HG03439 (cell line): ENCODE measurements around the gene DPH7.
"Not testable (repeated sequence)": the region's sequence is repeated elsewhere in the genome, so short reads cannot be mapped to it uniquely, and the experiment has no call there.

ENCODE experiments used
- ATAC-seq: cut with Tn5 transposase; IDR thresholded peaks from one replicate; pipeline ENCODE4 v1.9.1; 2021; ENCODE audit warnings: mild to moderate bottlenecking, moderate library complexity; ENCODE audit not compliant: unreplicated experiment

The DPH7 gene

GRCh38 chr9:137581361-137582285 lies 2.9 kb upstream of the DPH7 start:
- no peak for ATAC-seq

- no peak for ATAC-seq
Observed at GRCh38 chr9:137580954-137581322, 2.2 kb upstream of the DPH7 start.

- ATAC-seq: no peak
Observed at GRCh38 chr9:137580209-137580953, 1.7 kb upstream of the DPH7 start.

- ATAC-seq: no peak
Observed at GRCh38 chr9:137579259-137579604, 507 bp upstream of the DPH7 start.

DNA sequence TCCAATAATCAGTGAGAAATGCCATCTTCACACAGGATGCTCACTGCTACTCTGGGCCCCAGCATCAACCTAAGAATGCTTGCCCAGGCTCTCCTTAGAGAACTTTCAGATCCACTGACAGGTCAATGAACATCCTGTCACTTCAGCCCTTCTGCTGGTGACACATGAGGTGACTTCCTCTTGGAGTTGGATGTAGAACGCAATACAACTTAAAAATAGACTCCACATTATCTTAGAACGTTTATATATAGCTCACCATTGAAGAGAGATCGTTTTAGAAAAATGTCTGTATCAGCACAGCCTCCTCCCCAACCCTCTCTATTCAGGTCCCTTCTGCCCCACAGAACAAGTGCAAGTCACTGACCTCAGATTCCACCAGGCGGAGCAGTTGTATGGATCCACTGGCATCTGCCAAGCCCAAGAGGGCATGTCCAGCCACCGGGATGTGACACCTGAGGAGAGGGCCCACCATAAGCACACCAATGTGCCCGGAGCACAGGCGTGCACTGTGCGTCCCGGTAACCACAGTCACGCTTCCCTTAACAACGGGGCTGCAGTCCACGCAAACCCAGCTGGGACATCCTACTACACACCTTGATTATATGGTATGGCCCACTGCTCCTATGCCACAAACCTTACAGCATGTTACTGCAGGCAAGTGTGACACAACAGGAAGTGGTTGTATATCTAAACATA lies 2.9 kb downstream of the DPH7 start:
- ATAC-seq: no peak

DNA sequence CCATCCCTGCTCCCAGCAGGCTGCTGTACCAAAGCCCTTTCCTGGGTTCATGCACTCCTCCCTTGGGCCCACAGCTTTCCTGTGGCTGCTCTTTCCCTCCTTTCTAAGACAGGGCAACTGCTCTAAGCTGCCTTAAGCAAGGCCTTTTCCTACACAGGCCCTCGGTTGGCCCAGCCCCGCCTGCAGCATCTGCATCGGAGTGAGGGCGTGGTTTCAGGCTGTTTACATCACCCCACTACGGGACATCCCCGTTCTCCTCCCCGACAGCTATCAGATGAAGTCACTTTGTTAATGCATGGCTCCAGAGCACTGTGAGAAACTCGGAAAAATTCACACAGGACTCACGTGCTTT lies 3.4 kb downstream of the DPH7 start:
- ATAC-seq: no peak

GRCh38 chr9:137574192-137574591 lies 4.5 kb downstream of the DPH7 start:
- ATAC-seq: no peak

DNA sequence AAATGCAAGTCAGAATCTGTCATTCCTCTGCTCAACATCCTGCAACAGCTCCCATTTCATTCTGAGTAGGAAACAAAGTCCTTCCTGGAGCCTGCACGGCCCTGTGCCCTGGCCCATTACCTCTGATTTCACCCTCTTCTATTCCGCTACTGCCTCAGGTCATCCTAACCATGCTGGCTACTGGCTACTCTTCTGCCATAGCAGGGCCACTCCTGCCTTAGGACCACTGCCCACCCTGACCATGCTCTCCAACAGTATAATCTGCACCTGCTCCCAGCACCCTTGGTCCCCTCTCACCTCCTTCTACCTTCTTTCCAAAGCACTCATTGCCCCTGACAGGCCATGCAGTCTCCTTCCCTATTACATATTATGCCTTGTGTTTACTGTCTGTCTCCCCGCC lies 8.2 kb downstream of the DPH7 start:
- ATAC-seq: no peak

GRCh38 chr9:137569609-137570203 lies 9.0 kb downstream of the DPH7 start:
- no peak for ATAC-seq

DNA sequence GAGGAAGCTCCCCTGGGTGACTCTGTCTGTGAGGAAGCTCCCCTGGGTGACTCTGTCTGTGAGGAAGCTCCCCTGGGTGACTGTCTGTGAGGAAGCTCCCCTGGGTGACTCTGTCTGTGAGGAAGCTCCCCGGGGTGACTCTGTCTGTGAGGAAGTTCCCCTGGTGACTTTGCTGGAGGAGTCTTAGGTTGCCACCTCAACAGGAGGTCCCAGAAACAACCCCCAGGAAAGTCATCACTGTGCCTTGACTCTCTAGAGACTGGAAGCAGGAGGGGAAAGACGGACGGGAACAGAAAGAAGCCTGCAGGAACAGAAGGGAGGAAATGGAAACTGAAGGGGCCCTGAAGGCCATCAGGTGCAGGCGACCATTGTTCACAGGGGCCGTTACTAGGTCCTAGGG lies 10.3 kb downstream of the DPH7 start:
- ATAC-seq: not testable (repeated sequence)

- no peak for ATAC-seq
Observed at GRCh38 chr9:137564817-137565411, 13.8 kb downstream of the DPH7 start.

GRCh38 chr9:137564134-137564533 lies 14.6 kb downstream of the DPH7 start:
- ATAC-seq: no peak

- no peak for ATAC-seq
Observed at GRCh38 chr9:137558127-137558526, 20.6 kb downstream of the DPH7 start.

DNA sequence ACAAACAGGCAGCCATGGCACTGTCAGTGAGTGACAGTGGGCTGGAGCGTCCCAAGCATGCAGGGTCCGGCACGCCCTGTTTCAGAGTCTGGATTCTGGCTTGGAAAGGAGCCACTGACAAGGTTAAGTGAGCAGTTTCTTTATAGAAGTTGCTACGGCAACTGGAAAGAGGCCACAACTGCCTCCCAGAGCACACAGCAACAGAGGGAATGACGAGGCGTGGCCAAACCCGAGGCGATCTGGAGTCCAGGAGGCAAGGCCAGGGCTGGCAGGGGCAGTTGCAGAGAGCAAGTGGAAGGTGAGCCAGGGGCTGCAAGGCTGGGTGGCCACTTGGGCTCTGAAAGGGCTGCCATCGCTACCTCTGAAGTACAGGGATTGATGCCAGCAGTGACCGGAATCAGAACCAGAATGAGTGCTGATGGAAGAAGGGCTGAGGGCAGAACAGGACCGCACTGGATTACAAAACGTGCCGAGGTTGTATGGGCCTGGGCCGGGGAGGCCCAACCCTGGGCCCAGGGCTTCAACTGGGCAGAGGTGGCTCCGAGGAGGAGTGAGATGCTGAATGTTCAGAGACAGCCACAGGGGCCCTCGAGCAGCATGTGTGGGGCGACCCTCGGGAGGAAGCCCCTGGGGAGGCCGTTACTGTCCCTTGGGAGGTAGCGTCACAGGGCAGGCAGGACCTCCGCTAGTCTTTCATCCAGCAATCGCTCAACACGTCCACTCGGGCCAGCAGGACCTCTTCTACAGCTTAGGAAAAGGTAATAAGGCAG lies 22.5 kb downstream of the DPH7 start:
- ATAC-seq: no peak

GRCh38 chr9:137555179-137555578 lies 23.5 kb downstream of the DPH7 start:
- ATAC-seq: no peak

DNA sequence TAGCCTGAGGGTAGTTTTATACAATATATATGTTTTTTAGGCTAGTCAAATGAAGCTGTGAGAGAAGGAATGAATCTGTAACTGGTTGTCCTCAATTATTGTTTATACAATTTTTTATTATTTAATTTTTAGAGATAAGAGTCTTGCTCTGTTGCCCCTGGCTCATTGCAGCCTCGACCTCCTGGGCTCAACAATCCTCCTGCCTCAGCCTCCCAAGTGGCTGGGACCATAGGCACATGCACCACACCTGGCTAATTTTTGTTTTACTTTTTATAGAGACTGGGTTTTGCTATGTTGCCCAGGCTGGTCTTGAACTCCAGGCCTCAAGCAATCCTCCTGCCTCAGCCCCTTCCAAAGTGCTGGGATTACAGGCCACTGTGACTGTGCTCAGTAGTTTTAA lies 24.4 kb downstream of the DPH7 start:
- ATAC-seq: no peak

DNA sequence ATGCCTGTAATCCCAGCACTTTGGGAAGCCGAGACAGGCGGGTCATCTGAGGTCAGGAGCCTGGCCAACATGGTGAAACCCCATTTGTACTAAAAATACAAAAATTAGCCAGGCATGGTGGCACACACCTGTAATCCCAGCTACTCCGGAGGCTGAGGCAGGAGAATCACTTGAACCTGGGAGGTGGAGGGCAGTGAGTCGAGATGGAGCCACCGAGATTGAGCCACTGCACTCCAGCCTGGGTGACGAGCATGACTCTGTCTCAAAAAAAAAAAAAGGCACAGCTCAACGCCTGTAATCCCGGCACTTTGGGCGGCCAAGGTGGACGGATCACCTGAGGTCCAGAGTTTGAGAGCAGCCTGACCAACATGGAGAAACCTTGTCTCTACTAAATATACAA lies 25.1 kb downstream of the DPH7 start:
- ATAC-seq: not testable (repeated sequence)

GRCh38 chr9:137552022-137552768 lies 26.5 kb downstream of the DPH7 start:
- ATAC-seq: peak; percentile 20

DNA sequence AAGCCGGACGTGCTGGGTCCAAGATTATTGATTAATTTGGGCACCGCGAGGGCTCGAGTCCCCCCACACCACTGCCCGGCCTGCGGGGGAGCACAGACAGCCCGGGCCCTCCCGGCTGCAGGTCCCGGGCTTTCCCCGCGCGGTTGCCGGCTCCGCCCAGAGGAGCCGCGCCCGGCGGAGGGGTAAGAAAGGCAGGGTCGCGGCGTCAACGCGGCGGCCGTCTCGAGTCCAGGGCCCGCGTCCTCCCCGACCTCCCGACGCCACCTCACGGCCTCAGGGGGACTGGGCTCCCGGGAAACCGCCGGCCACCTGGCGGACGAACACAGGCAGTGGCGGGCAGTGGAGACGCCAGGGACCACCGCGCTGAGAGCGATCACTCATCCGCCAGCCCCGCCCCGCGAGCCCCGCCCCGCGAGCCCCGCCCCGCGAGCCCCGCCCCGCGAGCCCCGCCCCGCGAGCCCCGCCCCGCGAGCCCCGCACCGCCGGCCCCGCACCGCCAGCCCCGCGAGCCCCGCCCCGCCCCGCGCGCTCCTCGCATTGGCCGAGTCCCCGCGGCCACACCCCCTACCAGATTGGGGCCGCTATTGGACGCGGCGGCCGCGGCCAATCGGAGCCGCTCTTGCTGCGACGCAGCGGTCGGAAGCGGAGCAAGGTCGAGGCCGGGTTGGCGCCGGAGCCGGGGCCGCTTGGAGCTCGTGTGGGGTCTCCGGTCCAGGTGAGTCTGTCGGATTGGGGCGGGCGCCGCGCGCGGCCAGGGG lies 27.3 kb downstream of the DPH7 start, which contains the start of gene MRPL41:
MRPL41 (plus strand) TSS at position 616 of the 758 bp plus-strand sequence. CDS start 203 bp downstream, outside the sequence.
- peak; percentile 79 for ATAC-seq
